Loucy (cell line): ENCODE data around the gene GPC3.

Experiments
- H2AFZ ChIP-seq: fragments of 200-600 bp; sonication (generic); 2 replicates; pipeline ENCODE4 v1.6.0; 2016; ENCODE audit warnings: antibody characterized with exemption, mild to moderate bottlenecking, low read length, moderate library complexity
- H3F3A ChIP-seq: fragments of 200-600 bp; 2 replicates; pipeline ENCODE4 v1.6.0; 2016; ENCODE audit warnings: antibody characterized with exemption, low read depth, mild to moderate bottlenecking
- H3K27me3 ChIP-seq: fragments of 200-600 bp; sonication (generic); 2 replicates; pipeline ENCODE4 v1.6.1; 2014; ENCODE audit warnings: low read length, mild to moderate bottlenecking; ENCODE audit not compliant: insufficient read depth, poor library complexity, severe bottlenecking
- H3K36me3 ChIP-seq: fragments of 200-600 bp; sonication (generic); 2 replicates; pipeline ENCODE4 v1.6.1; 2016; ENCODE audit warnings: low read length; ENCODE audit not compliant: insufficient read depth
- H3K4me1 ChIP-seq: fragments of 200-600 bp; sonication (generic); 2 replicates; pipeline ENCODE4 v1.5.1; 2014; ENCODE audit warnings: low read length, mild to moderate bottlenecking; ENCODE audit not compliant: insufficient read depth, poor library complexity, severe bottlenecking
- H3K4me2 ChIP-seq: fragments of 200-600 bp; sonication (generic); 2 replicates; pipeline ENCODE4 v1.6.0; 2014; ENCODE audit warnings: antibody characterized with exemption, low read length, low read depth, mild to moderate bottlenecking; ENCODE audit not compliant: poor library complexity, severe bottlenecking
- H3K4me3 ChIP-seq: fragments of 200-600 bp; sonication (generic); 2 replicates; pipeline ENCODE4 v1.5.1; 2014; ENCODE audit warnings: low read length, mild to moderate bottlenecking, mixed read lengths; ENCODE audit not compliant: poor library complexity, severe bottlenecking
- H3K79me2 ChIP-seq: fragments of 200-600 bp; sonication (generic); 2 replicates; pipeline ENCODE4 v1.6.1; 2014; ENCODE audit warnings: low read length; ENCODE audit not compliant: insufficient read depth
- H3K9ac ChIP-seq: fragments of 200-600 bp; sonication (generic); 2 replicates; pipeline ENCODE4 v1.6.0; 2014; ENCODE audit warnings: mild to moderate bottlenecking, low read depth, low read length, moderate library complexity; ENCODE audit not compliant: poor library complexity, severe bottlenecking
- H3K9me2 ChIP-seq: fragments of 200-600 bp; sonication (generic); replicated peaks from 2 replicates; pipeline ENCODE4 v1.6.1; 2016; ENCODE audit warnings: low read depth, low read length, mixed read lengths
- H3K9me3 ChIP-seq: fragments of 200-600 bp; sonication (generic); 2 replicates; pipeline ENCODE4 v1.6.1; 2014; ENCODE audit warnings: mild to moderate bottlenecking, antibody characterized with exemption, low read length, low read depth; ENCODE audit not compliant: insufficient read depth
- H4K20me1 ChIP-seq: fragments of 200-600 bp; sonication (generic); 2 replicates; pipeline ENCODE4 v1.6.0; 2014; ENCODE audit warnings: antibody characterized with exemption, low read length, mild to moderate bottlenecking; ENCODE audit not compliant: insufficient read depth, poor library complexity, severe bottlenecking
- EZH2phosphoT487 ChIP-seq: fragments of 200-600 bp; IDR thresholded peaks from 2 replicates; pipeline ENCODE4 v1.6.1; 2018; ENCODE audit warnings: antibody characterized with exemption, mild to moderate bottlenecking, moderate library complexity, borderline replicate concordance
- TF ChIP-seq, protein P1 (sequence below): fragments of 200-600 bp; sonication (generic); conservative IDR thresholded peaks from 2 replicates; pipeline ENCODE4 v1.5.1; 2014; ENCODE audit warnings: mild to moderate bottlenecking, antibody characterized with exemption, low read length

The GPC3 gene

DNA sequence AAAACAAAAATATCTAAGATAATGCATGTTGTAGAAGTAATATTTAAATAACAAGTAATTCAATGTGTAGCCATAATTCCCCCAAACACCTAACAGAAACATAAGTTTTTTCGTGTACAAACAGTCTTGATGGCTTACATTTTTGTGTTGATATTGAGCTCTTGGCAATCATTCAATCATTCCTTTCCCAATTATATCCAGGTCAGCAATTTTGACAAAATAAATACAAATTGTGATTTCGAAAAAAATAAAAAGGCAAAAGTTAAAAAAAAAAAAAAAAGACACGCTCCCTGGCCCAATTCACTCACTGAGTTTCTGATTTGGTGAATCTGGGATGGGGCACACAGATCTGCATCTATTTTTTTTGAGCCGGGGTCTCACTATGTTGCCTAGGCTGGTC lies 382.5 kb downstream of the GPC3 start:
- no peak overlapping the region for H2AFZ ChIP-seq
- H3K9me3 ChIP-seq, result no peaks in the 10 kb centered on the region
- H3K79me2 ChIP-seq, result no peaks in the 10 kb centered on the region
- no peaks in the 10 kb centered on the region for H3K27me3 ChIP-seq
- no peaks in the 10 kb centered on the region for H4K20me1 ChIP-seq
- no peak overlapping the region for H3K9ac ChIP-seq
- no peak overlapping the region for H3K4me3 ChIP-seq
- H3K4me1 ChIP-seq, result no peaks in the 10 kb centered on the region
- no peaks in the 10 kb centered on the region for H3K36me3 ChIP-seq
- no peak overlapping the region for H3K4me2 ChIP-seq
- no peaks in the 10 kb centered on the region for H3K9me2 ChIP-seq
- H3F3A ChIP-seq, result no peaks in the 10 kb centered on the region
- TF ChIP-seq EZH2phosphoT487, result no peak
- TF ChIP-seq, protein P1, sequence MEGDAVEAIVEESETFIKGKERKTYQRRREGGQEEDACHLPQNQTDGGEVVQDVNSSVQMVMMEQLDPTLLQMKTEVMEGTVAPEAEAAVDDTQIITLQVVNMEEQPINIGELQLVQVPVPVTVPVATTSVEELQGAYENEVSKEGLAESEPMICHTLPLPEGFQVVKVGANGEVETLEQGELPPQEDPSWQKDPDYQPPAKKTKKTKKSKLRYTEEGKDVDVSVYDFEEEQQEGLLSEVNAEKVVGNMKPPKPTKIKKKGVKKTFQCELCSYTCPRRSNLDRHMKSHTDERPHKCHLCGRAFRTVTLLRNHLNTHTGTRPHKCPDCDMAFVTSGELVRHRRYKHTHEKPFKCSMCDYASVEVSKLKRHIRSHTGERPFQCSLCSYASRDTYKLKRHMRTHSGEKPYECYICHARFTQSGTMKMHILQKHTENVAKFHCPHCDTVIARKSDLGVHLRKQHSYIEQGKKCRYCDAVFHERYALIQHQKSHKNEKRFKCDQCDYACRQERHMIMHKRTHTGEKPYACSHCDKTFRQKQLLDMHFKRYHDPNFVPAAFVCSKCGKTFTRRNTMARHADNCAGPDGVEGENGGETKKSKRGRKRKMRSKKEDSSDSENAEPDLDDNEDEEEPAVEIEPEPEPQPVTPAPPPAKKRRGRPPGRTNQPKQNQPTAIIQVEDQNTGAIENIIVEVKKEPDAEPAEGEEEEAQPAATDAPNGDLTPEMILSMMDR, result no peak

DNA sequence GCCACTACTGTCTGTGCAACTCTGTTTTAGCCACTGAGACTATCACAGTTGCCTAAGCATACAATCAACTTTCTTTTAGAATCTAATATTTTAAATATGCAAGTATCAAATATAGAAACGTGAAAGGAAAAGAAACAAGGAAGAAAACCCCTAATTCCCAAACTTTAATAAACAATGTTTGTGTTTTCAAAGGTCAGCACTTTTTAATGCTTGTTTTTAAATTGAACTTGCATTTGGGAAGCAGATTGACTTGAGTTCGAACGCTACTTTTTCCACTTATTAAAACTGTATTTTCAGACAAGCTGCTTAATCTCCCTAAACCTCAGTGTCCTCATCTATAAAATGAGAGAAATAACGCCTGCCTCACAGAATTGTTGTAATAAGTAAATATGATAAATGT lies 384.3 kb downstream of the GPC3 start:
- no peak overlapping the region for H2AFZ ChIP-seq
- no peak overlapping the region for H3K9ac ChIP-seq
- H3K9me3 ChIP-seq, result no peaks in the 10 kb centered on the region
- no peaks in the 10 kb centered on the region for H3K36me3 ChIP-seq
- H3F3A ChIP-seq, result no peaks in the 10 kb centered on the region
- H3K4me1 ChIP-seq, result no peaks in the 10 kb centered on the region
- no peaks in the 10 kb centered on the region for H4K20me1 ChIP-seq
- H3K79me2 ChIP-seq, result no peaks in the 10 kb centered on the region
- no peaks in the 10 kb centered on the region for H3K9me2 ChIP-seq
- no peak overlapping the region for H3K4me2 ChIP-seq
- no peak overlapping the region for H3K4me3 ChIP-seq
- no peaks in the 10 kb centered on the region for H3K27me3 ChIP-seq
- TF ChIP-seq EZH2phosphoT487, result no peak
- TF ChIP-seq, protein P1, result no peak

DNA sequence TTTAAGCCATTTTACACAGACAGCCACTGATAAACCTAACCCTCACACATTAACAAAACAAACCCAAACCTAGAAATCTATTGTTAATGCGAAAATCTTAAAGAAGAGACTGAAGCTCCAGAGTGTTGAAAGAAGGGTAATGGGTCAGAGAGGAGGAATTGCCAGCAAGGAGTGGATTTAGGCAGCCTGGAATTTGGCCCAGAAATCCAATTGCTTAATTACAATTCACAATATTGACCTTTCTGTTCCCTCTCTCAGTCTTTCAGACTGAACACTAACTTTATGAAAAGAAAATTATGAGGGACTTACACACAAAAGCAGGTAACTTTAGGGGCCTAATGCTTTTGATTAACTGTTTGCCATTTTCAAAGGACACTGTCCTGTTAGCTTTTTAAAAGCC lies 384.9 kb downstream of the GPC3 start:
- Histone ChIP-seq H3K4me2 (no peak overlapping the region), H3K9ac (no peak overlapping the region), H3K36me3 (no peaks in the 10 kb centered on the region), H3F3A (no peaks in the 10 kb centered on the region), H4K20me1 (no peaks in the 10 kb centered on the region), H3K27me3 (no peaks in the 10 kb centered on the region), H3K79me2 (no peaks in the 10 kb centered on the region), H3K9me3 (no peaks in the 10 kb centered on the region), H3K4me3 (no peak overlapping the region), H3K9me2 (no peaks in the 10 kb centered on the region), H3K4me1 (no peaks in the 10 kb centered on the region), H2AFZ (no peak overlapping the region)
- TF ChIP-seq EZH2phosphoT487, result no peak
- TF ChIP-seq, protein P1, result no peak
